GM13977 (cell line): Measurements from ENCODE around the gene CHST11.
A peak's percentile ranks its signal among the peaks of the same experiment; 100 is the strongest.
"Not testable (repeated sequence)": the region's sequence is repeated elsewhere in the genome, so short reads cannot be mapped to it uniquely, and the experiment has no call there.

ENCODE experiments used
- DNase-seq: peaks from one replicate; pipeline ENCODE4 v3.0.0; 2012; ENCODE audit warnings: low spot score
- in situ Hi-C: fragments of 300-500 bp; cut with MboI; formaldehyde crosslinking; loops from one replicate; pipeline ENCODE4 v1.12.0; 2022; ENCODE audit warnings: low sequenced_read_pairs, low pct_unique_long_range_greater_than_20kb, mixed read lengths, inconsistent platforms; ENCODE audit not compliant: unreplicated experiment
- TF ChIP-seq, protein P1 (sequence below): IDR thresholded peaks from 2 replicates; pipeline ENCODE4 v1.5.1; 2012; ENCODE audit warnings: mild to moderate bottlenecking, control low read depth; ENCODE audit not compliant: insufficient read depth; ENCODE audit errors: extremely low read depth, missing control alignments

Gene CHST11

DNA sequence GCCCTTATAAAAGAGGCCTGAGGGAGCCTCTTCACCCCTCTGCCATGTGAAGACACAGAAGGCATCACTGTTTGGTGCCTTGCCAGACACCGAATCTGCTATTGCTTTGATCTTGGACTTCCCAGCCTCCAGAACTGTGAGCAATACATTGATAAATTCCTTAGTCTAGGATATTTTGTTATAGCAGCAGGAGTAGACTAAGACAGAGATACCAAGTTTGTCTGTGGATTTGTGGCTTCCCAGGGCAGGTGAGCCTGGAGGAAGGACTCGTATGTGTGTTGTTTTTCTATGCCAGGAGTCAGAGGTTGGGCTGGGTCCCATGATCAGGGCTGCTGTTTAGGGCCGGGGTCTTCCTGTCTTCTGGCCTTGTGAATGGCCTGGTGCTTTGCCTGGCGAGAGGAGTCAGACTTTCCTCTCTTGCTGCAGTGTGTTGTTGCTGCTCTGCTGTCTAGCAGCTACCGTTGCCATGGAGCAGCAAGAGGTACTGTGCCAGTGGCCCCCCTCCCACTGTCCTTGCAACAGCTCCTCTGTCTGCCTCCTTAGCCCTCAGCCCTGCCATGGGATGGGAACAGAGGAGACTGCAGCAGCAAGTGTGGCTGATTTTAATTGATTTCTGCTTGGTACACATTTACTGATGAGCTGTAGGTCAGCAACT, 111.2 kb downstream of the CHST11 start:
- TF ChIP-seq, protein P1, sequence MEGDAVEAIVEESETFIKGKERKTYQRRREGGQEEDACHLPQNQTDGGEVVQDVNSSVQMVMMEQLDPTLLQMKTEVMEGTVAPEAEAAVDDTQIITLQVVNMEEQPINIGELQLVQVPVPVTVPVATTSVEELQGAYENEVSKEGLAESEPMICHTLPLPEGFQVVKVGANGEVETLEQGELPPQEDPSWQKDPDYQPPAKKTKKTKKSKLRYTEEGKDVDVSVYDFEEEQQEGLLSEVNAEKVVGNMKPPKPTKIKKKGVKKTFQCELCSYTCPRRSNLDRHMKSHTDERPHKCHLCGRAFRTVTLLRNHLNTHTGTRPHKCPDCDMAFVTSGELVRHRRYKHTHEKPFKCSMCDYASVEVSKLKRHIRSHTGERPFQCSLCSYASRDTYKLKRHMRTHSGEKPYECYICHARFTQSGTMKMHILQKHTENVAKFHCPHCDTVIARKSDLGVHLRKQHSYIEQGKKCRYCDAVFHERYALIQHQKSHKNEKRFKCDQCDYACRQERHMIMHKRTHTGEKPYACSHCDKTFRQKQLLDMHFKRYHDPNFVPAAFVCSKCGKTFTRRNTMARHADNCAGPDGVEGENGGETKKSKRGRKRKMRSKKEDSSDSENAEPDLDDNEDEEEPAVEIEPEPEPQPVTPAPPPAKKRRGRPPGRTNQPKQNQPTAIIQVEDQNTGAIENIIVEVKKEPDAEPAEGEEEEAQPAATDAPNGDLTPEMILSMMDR, result no peak
- no peak for DNase-seq
- in situ Hi-C loops, result no loop called here

DNA sequence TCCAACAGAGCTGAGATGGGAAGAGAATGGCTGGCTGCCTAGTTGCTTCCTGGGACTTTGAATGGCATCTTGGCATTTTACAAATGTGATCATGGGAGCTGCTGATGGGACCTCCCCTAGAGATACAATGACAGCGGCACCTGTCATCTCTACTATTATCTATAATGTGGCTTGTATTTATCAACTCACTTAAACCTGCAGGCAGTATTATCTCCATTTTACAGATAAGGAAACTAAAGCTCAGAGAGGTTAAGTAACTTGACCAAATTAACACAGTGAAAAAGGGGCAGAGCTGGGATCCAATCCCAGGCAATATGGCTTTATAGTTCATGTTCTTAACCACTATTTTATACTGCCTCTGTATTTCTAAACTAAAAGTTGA, 111.7 kb downstream of the CHST11 start:
- TF ChIP-seq, protein P1, result no peak
- in situ Hi-C loops, result no loop called here
- no peak for DNase-seq

DNA sequence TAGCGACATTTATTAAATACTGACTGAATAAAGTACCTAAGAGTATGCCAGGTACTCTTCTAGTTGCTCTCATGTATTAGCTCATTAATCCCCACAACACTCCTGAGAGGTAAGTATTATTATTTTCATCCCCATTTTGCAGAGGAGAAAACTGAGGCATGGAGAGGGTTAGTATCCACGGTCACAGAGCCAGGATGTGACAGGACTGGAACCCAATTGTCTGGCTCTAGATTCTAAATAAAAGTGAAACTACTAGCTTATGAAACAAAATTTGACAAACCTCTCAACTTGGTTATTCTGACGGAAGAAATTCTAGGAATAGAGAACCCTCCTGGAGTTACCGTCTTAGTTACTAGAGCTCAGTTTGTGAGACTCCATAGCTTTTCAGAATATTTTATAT, 112.2 kb downstream of the CHST11 start:
- TF ChIP-seq, protein P1, result no peak
- DNase-seq, result no peak
- in situ Hi-C loops, result no loop called here

DNA sequence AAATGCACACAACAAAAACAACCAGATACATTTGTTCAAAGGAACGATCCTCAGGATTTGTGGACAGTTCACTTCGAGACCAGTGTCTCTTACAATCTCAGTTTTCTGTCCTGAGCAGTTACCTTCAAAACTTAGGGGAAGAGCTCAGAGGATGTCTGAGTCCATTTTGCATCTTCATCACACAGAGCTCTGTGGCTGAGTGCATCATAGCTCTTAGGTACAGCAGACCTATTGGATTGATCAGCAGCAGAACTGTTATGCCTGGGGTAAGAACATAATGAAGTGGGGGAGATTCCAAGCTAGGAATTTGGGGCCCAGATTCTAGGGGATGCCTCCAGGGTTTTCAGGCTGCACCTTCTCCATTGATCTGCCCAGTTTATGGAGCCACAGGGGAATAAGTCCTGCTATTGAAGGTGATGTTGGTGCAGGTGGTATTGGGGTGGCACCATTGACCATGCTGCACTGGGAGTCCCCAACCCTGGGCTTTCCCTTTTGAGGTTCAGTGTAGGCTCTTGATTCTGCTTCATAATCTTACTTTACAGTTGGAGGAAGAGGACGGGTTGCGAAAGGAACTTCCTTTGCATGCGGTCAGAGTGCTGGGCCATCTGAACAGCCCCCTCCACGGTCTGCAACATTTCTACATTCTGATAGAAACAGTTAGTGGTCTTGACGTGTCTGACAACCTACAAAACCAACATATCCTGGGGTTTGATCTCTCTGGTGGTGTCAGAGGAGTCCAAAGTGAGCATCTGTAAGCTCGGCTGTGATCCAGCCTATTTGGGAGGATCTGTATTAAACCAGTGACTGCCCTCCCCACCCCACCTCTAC, 112.8 kb downstream of the CHST11 start:
- in situ Hi-C loops, result no loop called here
- TF ChIP-seq, protein P1, result no peak
- peak; percentile 57 for DNase-seq

DNA sequence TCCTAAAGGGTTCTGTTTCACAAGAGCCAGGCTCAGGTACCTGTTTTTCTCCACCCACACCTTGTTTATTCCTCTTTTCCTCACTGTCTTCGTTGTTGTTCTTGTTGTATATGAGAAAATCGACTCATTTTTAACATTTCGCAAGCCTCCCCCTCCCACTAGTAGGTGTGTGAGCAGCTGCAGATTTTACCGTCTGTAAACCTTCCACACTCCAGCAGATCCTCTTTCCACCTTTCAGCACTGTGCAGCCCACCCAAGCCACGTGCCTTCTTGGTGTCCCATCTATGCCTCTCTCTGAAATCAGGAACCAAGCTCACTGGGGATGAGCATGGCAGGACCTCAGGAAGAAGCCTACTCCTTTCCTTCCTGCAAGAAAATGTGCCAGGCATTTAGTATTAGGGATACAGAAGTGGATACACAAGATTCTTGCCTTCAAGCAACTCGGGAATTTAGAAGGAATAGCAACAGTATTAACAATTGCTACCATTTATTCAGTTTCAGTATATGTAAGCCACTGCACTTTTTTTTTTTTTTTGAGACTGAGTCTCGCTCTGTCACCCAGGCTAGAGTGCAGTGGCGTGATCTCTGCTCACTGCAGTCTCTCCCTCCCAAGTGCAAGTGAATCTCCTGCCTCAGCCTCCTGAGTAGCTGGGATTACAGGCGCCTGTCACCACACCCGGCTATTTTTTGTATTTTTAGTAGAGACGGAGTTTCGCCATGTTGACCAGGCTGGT, 113.6 kb downstream of the CHST11 start:
- in situ Hi-C loops, result no loop called here

DNA sequence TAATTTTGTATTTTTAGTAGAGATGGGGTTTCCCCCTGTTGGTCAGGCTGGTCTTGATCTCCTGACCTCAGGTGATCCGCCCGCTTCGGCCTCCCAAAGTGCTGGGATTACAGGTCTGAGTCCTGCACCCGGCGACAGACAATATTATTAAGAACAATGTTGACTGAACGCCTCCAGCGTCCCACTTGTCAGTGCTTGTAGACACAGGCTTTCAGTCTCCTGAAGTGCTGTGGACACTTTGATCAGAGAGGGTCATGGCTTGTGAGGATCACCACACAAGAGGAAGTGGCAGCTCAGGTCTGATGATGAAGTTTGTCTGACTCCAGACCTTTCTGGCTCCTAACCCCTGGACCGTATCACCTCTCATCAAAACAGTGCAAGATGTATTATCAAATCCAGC, 114.6 kb downstream of the CHST11 start:
- in situ Hi-C loops, result no loop called here
- TF ChIP-seq, protein P1, result no peak

More for the DNA sequence above, 113.6 kb downstream of the CHST11 start:
- TF ChIP-seq, protein P1, result no peak
- no peak for DNase-seq

DNA sequence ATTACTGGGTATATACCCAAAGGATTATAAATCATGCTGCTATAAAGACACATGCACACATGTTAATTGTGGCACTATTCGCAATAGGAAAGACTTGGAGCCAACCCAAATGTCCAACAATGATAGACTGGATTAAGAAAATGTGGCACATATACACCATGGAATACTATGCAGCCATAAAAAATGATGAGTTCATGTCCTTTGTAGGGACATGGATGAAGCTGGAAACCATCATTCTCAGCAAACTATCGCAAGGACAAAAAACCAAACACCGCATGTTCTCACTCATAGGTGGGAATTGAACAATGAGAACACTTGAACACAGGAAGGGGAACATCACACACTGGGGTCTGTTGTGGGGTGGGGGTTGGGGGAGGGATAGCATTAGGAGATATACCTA, 117.6 kb downstream of the CHST11 start:
- DNase-seq, in situ Hi-C loops: not testable (repeated sequence)

More for the DNA sequence above, 114.6 kb downstream of the CHST11 start:
- peak; percentile 23 for DNase-seq

DNA sequence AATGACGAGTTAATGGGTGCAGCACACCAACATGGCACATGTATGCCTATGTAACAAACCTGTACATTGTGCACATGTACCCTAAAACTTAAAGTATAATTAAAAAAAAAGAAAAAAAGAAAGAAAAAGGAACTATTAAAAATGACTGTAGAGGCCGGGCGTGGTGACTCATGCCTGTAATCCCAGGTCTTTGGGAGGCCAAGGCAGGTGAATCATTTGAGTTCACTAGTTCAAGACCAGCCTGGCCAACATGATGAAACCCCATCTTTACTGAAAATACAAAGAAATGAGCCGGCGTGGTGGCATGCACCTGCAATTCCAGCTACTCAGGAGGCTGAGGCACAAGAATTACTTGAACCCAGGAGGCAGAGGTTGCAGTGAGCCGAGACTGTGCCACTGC, 118.0 kb downstream of the CHST11 start:
- in situ Hi-C loops, DNase-seq: not testable (repeated sequence)
